ENCODE results near the gene SGSH.

Gene SGSH

GRCh38 chr17:80173126-80173525, 47.0 kb downstream of the SGSH start:
- in situ Hi-C loops (cut with HindIII; ENCODE audit: low sequenced_read_pairs), result no loop called here
- no peak for TF ChIP-seq CTCF (IDR thresholded peaks at IDR 0.05; ENCODE audit: low read depth, low read length)
- H3K4me3 ChIP-seq (ENCODE audit: low read depth, low read length), result no peak overlapping the region
- DNase-seq (ENCODE audit: low read depth, low spot score), result no peak

GRCh38 chr17:80171681-80172080, 48.5 kb downstream of the SGSH start:
- DNase-seq (ENCODE audit: low read depth, low spot score), result no peak
- H3K4me3 ChIP-seq (ENCODE audit: low read depth, low read length), result no peak overlapping the region
- TF ChIP-seq CTCF (IDR thresholded peaks at IDR 0.05; ENCODE audit: low read depth, low read length), result no peak
- in situ Hi-C loops (cut with HindIII; ENCODE audit: low sequenced_read_pairs), result no loop called here

- DNase-seq (ENCODE audit: low read depth, low spot score), result no peak
- in situ Hi-C loops (cut with HindIII; ENCODE audit: low sequenced_read_pairs), result no loop called here
- H3K4me3 ChIP-seq (ENCODE audit: low read depth, low read length), result no peak within 1 kb of the TSS
- TF ChIP-seq CTCF (IDR thresholded peaks at IDR 0.05; ENCODE audit: low read depth, low read length), result no peak
Measured at GRCh38 chr17:80169784-80170500, 50.2 kb downstream of the SGSH start, which contains the start of gene CARD14. Gene CARD14, plus strand, starts transcription at chr17:80170030. Its CDS starts 11,409 bp downstream, at chr17:80181439.

GRCh38 chr17:80169107-80169506, 51.0 kb downstream of the SGSH start:
- no peak for DNase-seq (ENCODE audit: low read depth, low spot score)
- H3K4me3 ChIP-seq (ENCODE audit: low read depth, low read length), result no peak overlapping the region
- in situ Hi-C loops (cut with HindIII; ENCODE audit: low sequenced_read_pairs), result no loop called here
- TF ChIP-seq CTCF (IDR thresholded peaks at IDR 0.05; ENCODE audit: low read depth, low read length), result no peak

- no peak for TF ChIP-seq CTCF (IDR thresholded peaks at IDR 0.05; ENCODE audit: low read depth, low read length)
- in situ Hi-C loops (cut with HindIII; ENCODE audit: low sequenced_read_pairs), result no loop called here
- H3K4me3 ChIP-seq (ENCODE audit: low read depth, low read length), result no peak overlapping the region
Measured at GRCh38 chr17:80168371-80168770, 51.8 kb downstream of the SGSH start.

GRCh38 chr17:80166446-80166845, 53.7 kb downstream of the SGSH start:
- in situ Hi-C loops (cut with HindIII; ENCODE audit: low sequenced_read_pairs), result no loop called here
- no peak for TF ChIP-seq CTCF (IDR thresholded peaks at IDR 0.05; ENCODE audit: low read depth, low read length)
- no peak for DNase-seq (ENCODE audit: low read depth, low spot score)
- no peak overlapping the region for H3K4me3 ChIP-seq (ENCODE audit: low read depth, low read length)

More at GRCh38 chr17:80168371-80168770, 51.8 kb downstream of the SGSH start:
- DNase-seq (ENCODE audit: low read depth, low spot score), result no peak

Data from astrocyte of the spinal cord (primary cell).